Loucy (cell line): ENCODE results near the gene SRRM3.

Experiments used
- H2AFZ ChIP-seq: fragments of 200-600 bp; sonication (generic); 2 replicates; pipeline ENCODE4 v1.6.0; 2016; ENCODE audit warnings: antibody characterized with exemption, mild to moderate bottlenecking, low read length, moderate library complexity
- H3F3A ChIP-seq: fragments of 200-600 bp; 2 replicates; pipeline ENCODE4 v1.6.0; 2016; ENCODE audit warnings: antibody characterized with exemption, low read depth, mild to moderate bottlenecking
- H3K27me3 ChIP-seq: fragments of 200-600 bp; sonication (generic); 2 replicates; pipeline ENCODE4 v1.6.1; 2014; ENCODE audit warnings: low read length, mild to moderate bottlenecking; ENCODE audit not compliant: insufficient read depth, poor library complexity, severe bottlenecking
- H3K36me3 ChIP-seq: fragments of 200-600 bp; sonication (generic); 2 replicates; pipeline ENCODE4 v1.6.1; 2016; ENCODE audit warnings: low read length; ENCODE audit not compliant: insufficient read depth
- H3K4me1 ChIP-seq: fragments of 200-600 bp; sonication (generic); 2 replicates; pipeline ENCODE4 v1.5.1; 2014; ENCODE audit warnings: low read length, mild to moderate bottlenecking; ENCODE audit not compliant: insufficient read depth, poor library complexity, severe bottlenecking
- H3K4me2 ChIP-seq: fragments of 200-600 bp; sonication (generic); 2 replicates; pipeline ENCODE4 v1.6.0; 2014; ENCODE audit warnings: antibody characterized with exemption, low read length, low read depth, mild to moderate bottlenecking; ENCODE audit not compliant: poor library complexity, severe bottlenecking
- H3K4me3 ChIP-seq: fragments of 200-600 bp; sonication (generic); 2 replicates; pipeline ENCODE4 v1.5.1; 2014; ENCODE audit warnings: low read length, mild to moderate bottlenecking, mixed read lengths; ENCODE audit not compliant: poor library complexity, severe bottlenecking
- H3K79me2 ChIP-seq: fragments of 200-600 bp; sonication (generic); 2 replicates; pipeline ENCODE4 v1.6.1; 2014; ENCODE audit warnings: low read length; ENCODE audit not compliant: insufficient read depth
- H3K9ac ChIP-seq: fragments of 200-600 bp; sonication (generic); 2 replicates; pipeline ENCODE4 v1.6.0; 2014; ENCODE audit warnings: mild to moderate bottlenecking, low read depth, low read length, moderate library complexity; ENCODE audit not compliant: poor library complexity, severe bottlenecking
- H3K9me2 ChIP-seq: fragments of 200-600 bp; sonication (generic); replicated peaks from 2 replicates; pipeline ENCODE4 v1.6.1; 2016; ENCODE audit warnings: low read depth, low read length, mixed read lengths
- H3K9me3 ChIP-seq: fragments of 200-600 bp; sonication (generic); 2 replicates; pipeline ENCODE4 v1.6.1; 2014; ENCODE audit warnings: mild to moderate bottlenecking, antibody characterized with exemption, low read length, low read depth; ENCODE audit not compliant: insufficient read depth
- H4K20me1 ChIP-seq: fragments of 200-600 bp; sonication (generic); 2 replicates; pipeline ENCODE4 v1.6.0; 2014; ENCODE audit warnings: antibody characterized with exemption, low read length, mild to moderate bottlenecking; ENCODE audit not compliant: insufficient read depth, poor library complexity, severe bottlenecking
- EZH2phosphoT487 ChIP-seq: fragments of 200-600 bp; IDR thresholded peaks from 2 replicates; pipeline ENCODE4 v1.6.1; 2018; ENCODE audit warnings: antibody characterized with exemption, mild to moderate bottlenecking, moderate library complexity, borderline replicate concordance
- TF ChIP-seq, protein P1 (sequence below): fragments of 200-600 bp; sonication (generic); conservative IDR thresholded peaks from 2 replicates; pipeline ENCODE4 v1.5.1; 2014; ENCODE audit warnings: mild to moderate bottlenecking, antibody characterized with exemption, low read length

The SRRM3 gene

DNA sequence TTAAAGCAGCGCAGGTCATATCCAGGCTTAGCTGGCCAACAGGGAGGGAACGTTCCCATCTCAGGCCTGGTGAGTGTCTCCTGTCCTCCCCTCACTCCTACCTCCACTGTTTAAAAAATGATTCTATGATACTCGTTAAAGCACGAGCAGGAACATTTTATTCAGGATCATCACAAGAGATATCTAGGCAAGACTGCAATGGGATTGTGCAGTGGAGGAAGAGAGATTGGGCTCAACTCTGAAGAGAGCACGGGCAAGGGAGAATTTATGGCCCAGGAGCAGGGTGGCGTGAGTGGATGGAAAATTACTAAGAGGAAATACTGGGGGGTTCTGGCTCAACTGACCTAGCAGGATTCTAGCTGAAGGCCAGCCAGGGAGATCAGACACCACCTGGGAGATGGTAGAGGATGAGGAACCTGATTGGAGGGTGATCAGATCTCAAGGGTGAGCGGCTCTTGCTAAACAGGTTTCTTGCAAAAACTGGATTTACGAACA lies 91.8 kb downstream of the SRRM3 start:
- Histone ChIP-seq H3K79me2 (no peaks in the 10 kb centered on the region), H3K4me1 (peaks cover 5% of the 10 kb centered on the region), H2AFZ (no peak overlapping the region), H3F3A (no peaks in the 10 kb centered on the region), H3K36me3 (no peaks in the 10 kb centered on the region), H3K9me3 (no peaks in the 10 kb centered on the region), H4K20me1 (no peaks in the 10 kb centered on the region), H3K27me3 (no peaks in the 10 kb centered on the region), H3K4me2 (no peak overlapping the region), H3K4me3 (no peak overlapping the region), H3K9ac (no peak overlapping the region), H3K9me2 (no peaks in the 10 kb centered on the region)
- TF ChIP-seq EZH2phosphoT487 = no peak
- TF ChIP-seq, protein P1, sequence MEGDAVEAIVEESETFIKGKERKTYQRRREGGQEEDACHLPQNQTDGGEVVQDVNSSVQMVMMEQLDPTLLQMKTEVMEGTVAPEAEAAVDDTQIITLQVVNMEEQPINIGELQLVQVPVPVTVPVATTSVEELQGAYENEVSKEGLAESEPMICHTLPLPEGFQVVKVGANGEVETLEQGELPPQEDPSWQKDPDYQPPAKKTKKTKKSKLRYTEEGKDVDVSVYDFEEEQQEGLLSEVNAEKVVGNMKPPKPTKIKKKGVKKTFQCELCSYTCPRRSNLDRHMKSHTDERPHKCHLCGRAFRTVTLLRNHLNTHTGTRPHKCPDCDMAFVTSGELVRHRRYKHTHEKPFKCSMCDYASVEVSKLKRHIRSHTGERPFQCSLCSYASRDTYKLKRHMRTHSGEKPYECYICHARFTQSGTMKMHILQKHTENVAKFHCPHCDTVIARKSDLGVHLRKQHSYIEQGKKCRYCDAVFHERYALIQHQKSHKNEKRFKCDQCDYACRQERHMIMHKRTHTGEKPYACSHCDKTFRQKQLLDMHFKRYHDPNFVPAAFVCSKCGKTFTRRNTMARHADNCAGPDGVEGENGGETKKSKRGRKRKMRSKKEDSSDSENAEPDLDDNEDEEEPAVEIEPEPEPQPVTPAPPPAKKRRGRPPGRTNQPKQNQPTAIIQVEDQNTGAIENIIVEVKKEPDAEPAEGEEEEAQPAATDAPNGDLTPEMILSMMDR = no peak

DNA sequence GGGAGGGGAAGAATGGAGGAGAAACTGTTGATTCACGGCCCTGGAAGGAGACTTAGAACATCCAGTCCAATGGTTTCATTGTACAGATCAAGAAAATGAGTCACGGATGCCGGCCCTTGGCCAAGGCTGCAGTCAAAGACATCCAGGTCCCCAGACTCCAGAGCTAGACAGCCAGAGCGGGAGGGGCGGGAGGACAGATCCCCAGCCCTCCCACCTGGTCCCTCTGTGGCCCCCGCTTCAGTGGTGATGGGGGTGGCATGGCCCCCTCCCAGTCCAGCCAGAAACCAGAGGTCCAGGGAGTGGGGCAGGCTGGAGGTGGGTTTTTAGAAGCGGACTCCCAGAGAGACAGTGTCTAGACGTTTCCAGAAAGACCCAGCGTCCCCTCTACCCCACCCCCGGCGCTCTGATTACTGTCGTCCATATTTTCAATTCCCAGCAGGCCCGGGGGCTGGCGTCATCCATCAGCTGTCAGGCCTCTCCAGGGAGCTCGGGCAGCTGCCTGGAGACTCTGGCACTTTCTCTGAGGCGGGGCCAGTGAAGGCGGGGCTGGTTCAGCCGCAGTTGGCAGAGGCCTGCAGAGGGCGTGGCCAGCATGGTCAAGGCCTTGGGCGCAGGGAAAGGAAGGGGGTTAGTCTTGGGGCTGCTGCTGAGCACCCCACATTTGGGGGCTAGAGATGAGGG lies 92.8 kb downstream of the SRRM3 start:
- H3K4me3 ChIP-seq = no peak overlapping the region
- no peaks in the 10 kb centered on the region for H3K36me3 ChIP-seq
- H3K79me2 ChIP-seq = no peaks in the 10 kb centered on the region
- no peak for TF ChIP-seq EZH2phosphoT487
- TF ChIP-seq, protein P1 = no peak
- H4K20me1 ChIP-seq = no peaks in the 10 kb centered on the region
- H3K4me1 ChIP-seq = peaks cover 5% of the 10 kb centered on the region
- no peak overlapping the region for H2AFZ ChIP-seq
- H3K9me2 ChIP-seq = no peaks in the 10 kb centered on the region
- H3K27me3 ChIP-seq = no peaks in the 10 kb centered on the region
- no peaks in the 10 kb centered on the region for H3F3A ChIP-seq
- no peaks in the 10 kb centered on the region for H3K9me3 ChIP-seq
- H3K4me2 ChIP-seq = no peak overlapping the region
- no peak overlapping the region for H3K9ac ChIP-seq

DNA sequence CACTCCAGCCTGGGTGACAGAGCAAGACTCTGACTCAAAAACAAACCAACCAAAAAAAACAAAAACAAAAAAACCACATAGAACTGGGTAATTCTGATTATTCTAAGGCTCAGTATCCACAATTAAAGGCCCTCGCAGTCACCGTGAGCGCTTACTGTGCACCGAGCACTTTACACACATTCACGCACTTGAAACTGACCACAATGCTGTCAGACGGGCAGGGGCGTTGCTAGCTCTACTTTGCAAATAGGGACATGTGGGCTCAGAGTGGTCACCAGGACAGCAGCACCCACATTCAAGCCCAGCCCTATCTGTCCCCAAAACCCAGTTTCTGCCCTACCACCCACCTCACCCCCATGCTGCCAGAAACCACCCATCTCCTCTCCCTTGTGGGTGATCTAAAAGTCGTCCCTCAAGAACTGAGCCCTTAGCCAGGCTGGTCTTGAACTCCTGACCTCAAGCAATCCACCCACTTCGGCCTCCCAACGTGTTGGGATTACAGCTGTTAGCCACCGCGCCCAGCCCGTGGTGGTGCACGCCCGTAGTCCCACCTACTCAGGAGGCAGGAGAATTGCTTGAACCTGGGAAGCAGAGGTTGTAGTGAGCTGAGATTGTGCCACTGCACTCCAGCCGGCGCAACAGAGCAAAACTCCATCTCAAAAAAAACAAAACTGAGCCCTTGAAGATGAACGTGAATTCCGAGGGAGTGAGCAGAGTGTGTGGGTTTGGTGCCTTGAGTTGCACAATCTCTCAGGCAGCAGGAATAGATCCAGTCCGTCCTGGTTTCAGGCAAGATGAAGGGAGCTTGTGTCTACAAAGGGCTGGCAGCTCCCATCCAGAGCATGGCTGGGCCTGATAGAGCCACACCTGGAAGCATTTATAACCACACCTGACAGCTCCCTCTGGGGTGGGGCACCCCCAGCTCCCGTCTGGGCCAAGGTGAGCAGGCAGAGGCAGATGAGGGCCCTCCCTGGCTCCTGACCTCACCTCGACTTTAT lies 95.3 kb downstream of the SRRM3 start:
- Histone ChIP-seq H3K9me2 (no peaks in the 10 kb centered on the region), H3K36me3 (no peaks in the 10 kb centered on the region), H3F3A (no peaks in the 10 kb centered on the region), H3K9ac (no peak overlapping the region), H4K20me1 (no peaks in the 10 kb centered on the region), H3K4me2 (no peak overlapping the region), H3K79me2 (no peaks in the 10 kb centered on the region), H3K4me1 (peaks cover 4% of the 10 kb centered on the region), H3K27me3 (no peaks in the 10 kb centered on the region), H2AFZ (no peak overlapping the region), H3K4me3 (no peak overlapping the region), H3K9me3 (no peaks in the 10 kb centered on the region)
- TF ChIP-seq, protein P1 = no peak
- no peak for TF ChIP-seq EZH2phosphoT487
